H1 (cell line): ENCODE data around the gene GSTT4. TPM values are rescaled to one million over a fixed set of nuclear protein-coding genes. Genes with fewer than 3 reads are reported as not detected.

Source experiments
- CTCF ChIA-PET: fragments of 300-600 bp; sonication (Branson Sonifier 250); formaldehyde crosslinking; loops from one replicate; lab custom pipeline; 2021; ENCODE audit not compliant: partially characterized antibody; lab: Charles Lee
- POLR2A ChIA-PET: fragments of 300-600 bp; sonication (Branson Sonifier 250); formaldehyde crosslinking; loops from one replicate; lab custom pipeline; 2021; ENCODE audit warnings: inconsistent platforms; ENCODE audit not compliant: partially characterized antibody; lab: Charles Lee
- DNase-seq, 2 experiments: peaks; one replicate each; pipeline versions ENCODE4 v3.0.0 to v3.0.0-alpha.2; 2010 to 2022; ENCODE audit warnings: low spot score in 2 of 2, low read depth in 1 of 2, mixed read lengths in 1 of 2
- FAIRE-seq: peaks from 2 replicates; lab custom pipeline; 2011; peaks lifted over from hg19 to GRCh38; lab: Jason Lieb, UNC
- H2AFZ ChIP-seq: 2 replicates; pipeline ENCODE4 v1.8.1; 2012; ENCODE audit warnings: low read length, inconsistent platforms
- H2AK5ac ChIP-seq: 2 replicates; pipeline ENCODE4 v1.6.1; 2013; ENCODE audit warnings: low read depth, low read length
- H2BK120ac ChIP-seq: replicated peaks from 2 replicates; pipeline ENCODE3; 2013; ENCODE audit warnings: low read depth, low read length, inconsistent platforms
- H2BK12ac ChIP-seq: 2 replicates; pipeline ENCODE4 v1.6.1; 2013; ENCODE audit warnings: low read depth, low read length
- H2BK15ac ChIP-seq: 2 replicates; pipeline ENCODE4 v1.6.1; 2013; ENCODE audit warnings: low read length
- H2BK20ac ChIP-seq: 2 replicates; pipeline ENCODE4 v1.6.1; 2013; ENCODE audit warnings: low read length
- H2BK5ac ChIP-seq: 2 replicates; pipeline ENCODE4 v1.6.1; 2013; ENCODE audit warnings: low read depth, low read length
- H3K14ac ChIP-seq: 2 replicates; pipeline ENCODE4 v1.6.1; 2013; ENCODE audit warnings: inconsistent platforms; ENCODE audit not compliant: insufficient read length
- H3K18ac ChIP-seq: 2 replicates; pipeline ENCODE4 v1.6.1; 2013; ENCODE audit warnings: low read length; ENCODE audit errors: extremely low read depth
- H3K23ac ChIP-seq: 2 replicates; pipeline ENCODE4 v1.6.1; 2013; ENCODE audit warnings: inconsistent platforms; ENCODE audit not compliant: insufficient read length
- H3K23me2 ChIP-seq: 2 replicates; pipeline ENCODE4 v1.6.1; 2013; ENCODE audit warnings: low read depth, low read length
- H3K27ac ChIP-seq: 2 replicates; pipeline ENCODE4 v1.6.1; 2011; ENCODE audit warnings: low read depth, low read length, inconsistent platforms
- H3K27me3 ChIP-seq, 4 experiments: replicated peaks in 1 of 4; 1 replicate in 1 of 4; 2 replicates in 3 of 4; pipeline versions ENCODE4 v1.6.1 to v1.8.1; 2011 to 2013; ENCODE audit warnings: low read length in 3 of 4, mild to moderate bottlenecking in 3 of 4, inconsistent platforms in 2 of 4, mixed read lengths in 2 of 4, moderate library complexity in 1 of 4; ENCODE audit not compliant: control insufficient read depth in 3 of 4, insufficient read depth in 3 of 4; ENCODE audit errors: extremely low read depth in 1 of 4
- H3K36me3 ChIP-seq, 4 experiments: 2 replicates each; pipeline versions ENCODE4 v1.6.1 to v1.8.1; 2011 to 2013; ENCODE audit warnings: mild to moderate bottlenecking in 4 of 4, low read length in 3 of 4, moderate library complexity in 2 of 4, control low read depth in 1 of 4, inconsistent platforms in 1 of 4; ENCODE audit not compliant: insufficient read depth in 4 of 4, control insufficient read depth in 2 of 4
- H3K4ac ChIP-seq: replicated peaks from 2 replicates; pipeline ENCODE3; 2013; ENCODE audit warnings: low read length, low read depth, mixed read lengths, inconsistent platforms; ENCODE audit not compliant: insufficient read length
- H3K4me1 ChIP-seq, 4 experiments: replicated peaks in 1 of 4; 1 replicate in 1 of 4; 2 replicates in 3 of 4; pipeline versions ENCODE4 v1.6.1 to v1.8.1; 2011 to 2013; ENCODE audit warnings: low read length in 3 of 4, inconsistent platforms in 2 of 4, mixed read lengths in 1 of 4; ENCODE audit not compliant: insufficient read depth in 4 of 4, control insufficient read depth in 3 of 4
- H3K4me2 ChIP-seq, 2 experiments: 2 replicates each; pipeline versions ENCODE4 v1.6.1 to v1.8.1; 2011 to 2013; ENCODE audit warnings: low read depth in 2 of 2, low read length in 2 of 2, control low read depth in 1 of 2, inconsistent platforms in 1 of 2, mild to moderate bottlenecking in 1 of 2; ENCODE audit not compliant: insufficient read depth in 1 of 2
- H3K4me3 ChIP-seq, 4 experiments: fragments of 200-600, 300-600 bp in 1 of 4; sonication (generic), shearing (Covaris generic), sonication (Bioruptor Twin) in 1 of 4; 2 replicates each; pipeline versions ENCODE4 v1.5.1 to v1.8.1; 2011 to 2016; ENCODE audit warnings: low read length in 4 of 4, low read depth in 3 of 4, control low read depth in 2 of 4, inconsistent platforms in 2 of 4, mild to moderate bottlenecking in 2 of 4, mixed read lengths in 1 of 4, moderate library complexity in 1 of 4; ENCODE audit not compliant: insufficient read depth in 2 of 4; ENCODE audit errors: extremely low read depth in 1 of 4
- H3K56ac ChIP-seq: replicated peaks from 2 replicates; pipeline ENCODE3; 2013; ENCODE audit warnings: low read depth, mild to moderate bottlenecking, mixed read lengths, low read length, inconsistent platforms; ENCODE audit not compliant: insufficient read length
- H3K79me1 ChIP-seq: 2 replicates; pipeline ENCODE4 v1.6.1; 2013; ENCODE audit warnings: low read depth, low read length, control low read depth
- H3K79me2 ChIP-seq, 2 experiments: 2 replicates each; pipeline versions ENCODE4 v1.6.1 to v1.8.1; 2012 to 2013; ENCODE audit warnings: low read length in 2 of 2, mild to moderate bottlenecking in 2 of 2, inconsistent platforms in 1 of 2; ENCODE audit not compliant: insufficient read depth in 2 of 2, control insufficient read depth in 1 of 2
- H3K9ac ChIP-seq, 4 experiments: replicated peaks in 1 of 4; 1 replicate in 1 of 4; 2 replicates in 3 of 4; pipeline versions ENCODE4 v1.6.1 to v1.8.1; 2011 to 2013; ENCODE audit warnings: low read depth in 3 of 4, low read length in 3 of 4, control low read depth in 2 of 4, mild to moderate bottlenecking in 2 of 4, moderate library complexity in 2 of 4, inconsistent platforms in 1 of 4; ENCODE audit errors: extremely low read depth in 1 of 4
- H3K9me3 ChIP-seq, 2 experiments: 2 replicates each; pipeline versions ENCODE4 v1.6.1 to v1.8.1; 2012 to 2013; ENCODE audit warnings: mild to moderate bottlenecking in 2 of 2, moderate library complexity in 2 of 2, control low read depth in 1 of 2, inconsistent platforms in 1 of 2, low read depth in 1 of 2, low read length in 1 of 2, mixed read lengths in 1 of 2; ENCODE audit not compliant: insufficient read depth in 2 of 2
- H4K20me1 ChIP-seq, 2 experiments: replicated peaks in 1 of 2; 2 replicates each; pipeline versions ENCODE3 to v1.8.1; 2011 to 2013; ENCODE audit warnings: inconsistent platforms in 2 of 2, low read length in 2 of 2, mild to moderate bottlenecking in 1 of 2; ENCODE audit not compliant: insufficient read depth in 2 of 2, control insufficient read depth in 1 of 2
- H4K5ac ChIP-seq: 2 replicates; pipeline ENCODE4 v1.6.1; 2013; ENCODE audit warnings: low read length, low read depth, mixed read lengths, inconsistent platforms; ENCODE audit not compliant: insufficient read length
- H4K8ac ChIP-seq: 2 replicates; pipeline ENCODE4 v1.8.0; 2013; ENCODE audit warnings: mild to moderate bottlenecking, moderate library complexity, low read length, inconsistent platforms; ENCODE audit not compliant: insufficient read depth; ENCODE audit errors: extremely low read depth
- H4K91ac ChIP-seq: replicated peaks from 2 replicates; pipeline ENCODE3; 2013; ENCODE audit warnings: low read length, mixed read lengths, inconsistent platforms; ENCODE audit not compliant: insufficient read length
- ATF3 ChIP-seq: IDR thresholded peaks from 2 replicates; pipeline ENCODE4 v1.6.1; 2011; ENCODE audit warnings: low read depth, mild to moderate bottlenecking, low read length; ENCODE audit not compliant: insufficient read depth
- BCL11A ChIP-seq, 2 experiments: IDR thresholded peaks; one replicate each; pipeline ENCODE4 v1.6.1; 2011; ENCODE audit warnings: low read depth in 2 of 2, low read length in 2 of 2, mild to moderate bottlenecking in 2 of 2
- CHD1 ChIP-seq: IDR thresholded peaks from 2 replicates; pipeline ENCODE4 v1.6.1; 2012; ENCODE audit warnings: low read depth, low read length, improper control_type of control experiment
- CHD2 ChIP-seq: IDR thresholded peaks from 2 replicates; pipeline ENCODE4 v1.6.1; 2012; ENCODE audit warnings: low read length, improper control_type of control experiment
- FOSL1 ChIP-seq: IDR thresholded peaks from 2 replicates; pipeline ENCODE4 v1.6.1; 2011; ENCODE audit warnings: mild to moderate bottlenecking, low read depth, low read length, moderate library complexity; ENCODE audit not compliant: insufficient read depth
- GTF2F1 ChIP-seq: IDR thresholded peaks from 2 replicates; pipeline ENCODE4 v1.6.1; 2012; ENCODE audit warnings: low read depth, low read length, improper control_type of control experiment, borderline replicate concordance
- HDAC2 ChIP-seq, 2 experiments: fragments of 300-600 bp in 1 of 2; sonication (generic) in 1 of 2; IDR thresholded peaks; 2 replicates each; pipeline ENCODE4 v1.6.1; 2011 to 2012; ENCODE audit warnings: low read depth in 2 of 2, low read length in 2 of 2, mild to moderate bottlenecking in 2 of 2, moderate library complexity in 2 of 2, borderline replicate concordance in 1 of 2, inconsistent platforms in 1 of 2
- NRF1 ChIP-seq: IDR thresholded peaks from 2 replicates; pipeline ENCODE4 v1.6.1; 2011; ENCODE audit warnings: mild to moderate bottlenecking, low read depth, low read length, improper control_type of control experiment
- POLR2A ChIP-seq, 2 experiments: IDR thresholded peaks; 1 replicate in 1 of 2; 2 replicates in 1 of 2; pipeline ENCODE4 v1.6.1; 2011; ENCODE audit warnings: low read depth in 2 of 2, low read length in 2 of 2, mild to moderate bottlenecking in 2 of 2; ENCODE audit errors: control extremely low read depth in 1 of 2
- RNF2 ChIP-seq: fragments of 200-900, 300-1000 bp; sonication (generic); IDR thresholded peaks from 2 replicates; pipeline ENCODE4 v1.7.1; 2016; ENCODE audit warnings: borderline replicate concordance, low read depth, mild to moderate bottlenecking, antibody characterized with exemption, low read length; ENCODE audit not compliant: poor library complexity, severe bottlenecking; ENCODE audit errors: missing control alignments
- SIRT6 ChIP-seq: IDR thresholded peaks from one replicate; pipeline ENCODE4 v1.7.1; 2012; ENCODE audit warnings: low read length, inconsistent platforms
- SP4 ChIP-seq: IDR thresholded peaks from 2 replicates; pipeline ENCODE4 v1.6.1; 2012; ENCODE audit warnings: low read length, inconsistent platforms
- WGBS, 2 experiments: shearing (Covaris generic) in 1 of 2; methylation state at CpG; one replicate each; pipeline versions ENCODE4 v1.1.6 to v1.1.7; 2013 to 2015; ENCODE audit warnings: low lambda C conversion rate in 2 of 2, mixed read lengths in 2 of 2, inconsistent platforms in 1 of 2, low coverage in 1 of 2, missing lambda C conversion rate in 1 of 2; ENCODE audit not compliant: insufficient replicate concordance in 2 of 2, insufficient coverage in 1 of 2, insufficient read length in 1 of 2; ENCODE audit errors: extremely low coverage in 1 of 2, missing lambda C conversion rate in 1 of 2; 5-methylcytosine and 5-hydroxymethylcytosine counted together
- polyA plus RNA-seq, 7 experiments: library from polyadenylated mRNA; depleted of rRNA in 3 of 7; stranded (reverse) in 5 of 7; unstranded in 2 of 7; fragments of >200 nt in 5 of 7; fragments of 200-250 nt in 2 of 7; gene quantifications; 1 replicate in 5 of 7; 2 replicates in 1 of 7; 4 replicates in 1 of 7; pipeline versions ENCODE4 v1.2.1 to v1.2.3, GENCODE V29; 2011 to 2013; ENCODE audit warnings: missing spikeins in 2 of 7, mixed read lengths in 2 of 7
- total RNA-seq: library from RNA; stranded (reverse); fragmentation: NEBNext Ultra II Directional; extraction: Animal tissue kit (Norgen Biotek cat#: 25700); gene quantifications from 2 replicates; pipeline ENCODE4 v1.2.1, GENCODE V29; 2021

The GSTT4 gene
- total and polyA plus RNA-seq, 2 of the 8 experiments (the other 6 are each of a cell fraction or from before 2014, with no cell fraction given) = 0.14 TPM; not detected in 1

- Histone ChIP-seq H2BK20ac (no peak overlapping the region), H3K23ac (no peak overlapping the region), H2BK15ac (0 out of 2 replicates have a peak overlapping the region, but pooled peaks have one; percentile 67), H3K18ac (no peak overlapping the region), H3K79me2 (no peaks in the 10 kb centered on the region), H4K8ac (no peak overlapping the region), H2BK120ac (no peak overlapping the region), H3K9me3 (no peaks in the 10 kb centered on the region; a peak in 1 of 4 replicates), H4K91ac (no peak overlapping the region), H3K79me1 (no peaks in the 10 kb centered on the region), H3K4ac (no peak overlapping the region), H3K23me2 (no peaks in the 10 kb centered on the region), H3K56ac (no peak overlapping the region), H3K36me3 (no peaks in the 10 kb centered on the region), H3K9ac (no peak overlapping the region), H3K4me3 (no peak overlapping the region), H3K4me2 (no peak overlapping the region), H3K27ac (no peak overlapping the region), H2AK5ac (no peak overlapping the region), H2BK5ac (no peak overlapping the region), H4K5ac (no peak overlapping the region)
- ChIA-PET CTCF (interaction anchor here (1.0 to 1.1 kb wide), 3 partner anchors 74 to 186 kb away, joined by 3 read pairs; partner anchors contain the start of gene MIF), POLR2A (interaction anchor here (0.9 to 1.7 kb wide), 3 partner anchors 22 to 110 kb away, joined by 3 to 5 read pairs (median 3); partner anchors contain the start of gene MIF)
- 93% methylated on average over 9 of the region's 9 CpGs; no CpG with 5 or more reads in 1 of the 2 experiments for WGBS, 2 experiments
- DNase-seq = no peak
- TF ChIP-seq SP4 (no peak), CHD2 (no peak), BCL11A (IDR thresholded peaks at IDR 0.05; ENCODE audit: low read depth in 2 of 2, low read length in 2 of 2) (no peak), SIRT6 (no peak), HDAC2 (IDR thresholded peaks at IDR 0.05; ENCODE audit: borderline replicate concordance in 1 of 2, low read depth in 2 of 2, low read length in 2 of 2) (no peak), CHD1 (no peak), RNF2 (no peak), POLR2A (IDR thresholded peaks at IDR 0.05; ENCODE audit: control extremely low read depth in 1 of 2, low read depth in 2 of 2, low read length in 2 of 2) (no peak), GTF2F1 (no peak), FOSL1 (no peak), ATF3 (no peak), NRF1 (no peak)
- TF ChIP-seq, all 59 proteins: peak for 0
- Histone ChIP-seq H2BK12ac (no peak overlapping the region), H3K14ac (no peak overlapping the region), H3K4me1 (peaks cover 0 to 3% (median 0%) of the 10 kb centered on the region in 4 experiments; a peak in 3 of 7 replicates), H2AFZ (no peak overlapping the region), H3K27me3 (peaks cover 0 to 3% (median 0%) of the 10 kb centered on the region in 4 experiments; a peak in 3 of 7 replicates), H4K20me1 (no peaks in the 10 kb centered on the region)
- no peak for FAIRE-seq
Observed at GRCh38 chr22:24003887-24004286, 1.4 kb downstream of the GSTT4 start.
